Trophoblast cell (in vitro differentiated cells and primary cell): ENCODE data around the gene CHKA.
A peak's percentile ranks its signal among the peaks of the same experiment; 100 is the strongest.

ENCODE experiments used
- DNase-seq, 2 donors: peaks; one replicate each; pipeline ENCODE4 v3.0.0-alpha.2; 2016
- H2AFZ ChIP-seq: 2 replicates; pipeline ENCODE4 v1.6.1; 2013; ENCODE audit warnings: low read length, moderate library complexity, mild to moderate bottlenecking; ENCODE audit not compliant: insufficient read depth, poor library complexity
- H2AK5ac ChIP-seq: 2 replicates; pipeline ENCODE4 v1.6.1; 2013; ENCODE audit warnings: mild to moderate bottlenecking, low read length
- H2BK120ac ChIP-seq: 2 replicates; pipeline ENCODE4 v1.6.1; 2013; ENCODE audit warnings: low read length, mild to moderate bottlenecking, moderate library complexity; ENCODE audit not compliant: insufficient read depth, poor library complexity
- H2BK12ac ChIP-seq: 2 replicates; pipeline ENCODE4 v1.6.1; 2013; ENCODE audit warnings: mild to moderate bottlenecking, low read length, moderate library complexity
- H2BK5ac ChIP-seq: 2 replicates; pipeline ENCODE4 v1.6.1; 2013; ENCODE audit warnings: low read length, low read depth, moderate library complexity, mild to moderate bottlenecking; ENCODE audit not compliant: poor library complexity
- H3K14ac ChIP-seq: 2 replicates; pipeline ENCODE4 v1.6.1; 2013; ENCODE audit warnings: mild to moderate bottlenecking, low read length
- H3K18ac ChIP-seq: 2 replicates; pipeline ENCODE4 v1.6.1; 2013; ENCODE audit warnings: mild to moderate bottlenecking, low read length
- H3K23ac ChIP-seq: 2 replicates; pipeline ENCODE4 v1.6.1; 2013; ENCODE audit warnings: low read length
- H3K27ac ChIP-seq: 2 replicates; pipeline ENCODE4 v1.5.1; 2013; ENCODE audit warnings: low read depth, mild to moderate bottlenecking, inconsistent platforms, low read length, moderate library complexity
- H3K27me3 ChIP-seq: 2 replicates; pipeline ENCODE4 v1.6.1; 2013; ENCODE audit warnings: inconsistent platforms, mild to moderate bottlenecking, low read length, moderate library complexity; ENCODE audit not compliant: insufficient read depth
- H3K36me3 ChIP-seq, 2 experiments: 1 replicate in 1 of 2; 2 replicates in 1 of 2; pipeline ENCODE4 v1.6.1; 2013; ENCODE audit warnings: low read length in 2 of 2, mild to moderate bottlenecking in 2 of 2, moderate library complexity in 1 of 2; ENCODE audit not compliant: insufficient read depth in 2 of 2, control insufficient read depth in 1 of 2
- H3K4ac ChIP-seq: 2 replicates; pipeline ENCODE4 v1.6.1; 2013; ENCODE audit warnings: low read depth, mild to moderate bottlenecking, low read length, moderate library complexity
- H3K4me1 ChIP-seq, 2 experiments: 1 replicate in 1 of 2; 2 replicates in 1 of 2; pipeline ENCODE4 v1.6.1; 2013; ENCODE audit warnings: low read length in 2 of 2, mild to moderate bottlenecking in 2 of 2, moderate library complexity in 1 of 2; ENCODE audit not compliant: insufficient read depth in 2 of 2, control insufficient read depth in 1 of 2
- H3K4me2 ChIP-seq: 2 replicates; pipeline ENCODE4 v1.6.1; 2013; ENCODE audit warnings: inconsistent platforms, mild to moderate bottlenecking, low read length, moderate library complexity
- H3K4me3 ChIP-seq: 2 replicates; pipeline ENCODE4 v1.5.1; 2013; ENCODE audit warnings: mild to moderate bottlenecking, low read depth, low read length, inconsistent platforms
- H3K79me1 ChIP-seq: one replicate; pipeline ENCODE4 v1.6.1; 2013; ENCODE audit warnings: low read length
- H3K79me2 ChIP-seq: 2 replicates; pipeline ENCODE4 v1.6.1; 2013; ENCODE audit warnings: low read length, mild to moderate bottlenecking; ENCODE audit not compliant: control insufficient read depth, insufficient read depth, poor library complexity
- H3K9ac ChIP-seq: 2 replicates; pipeline ENCODE4 v1.6.1; 2013; ENCODE audit warnings: mild to moderate bottlenecking, low read length
- H3K9me3 ChIP-seq: 2 replicates; pipeline ENCODE4 v1.6.1; 2013; ENCODE audit warnings: low read depth, mild to moderate bottlenecking, control low read depth, inconsistent platforms, low read length; ENCODE audit not compliant: insufficient read depth
- H4K12ac ChIP-seq: 2 replicates; pipeline ENCODE4 v1.6.1; 2013; ENCODE audit warnings: low read depth, mild to moderate bottlenecking, low read length, moderate library complexity
- H4K8ac ChIP-seq: 2 replicates; pipeline ENCODE4 v1.6.1; 2013; ENCODE audit warnings: low read depth, mild to moderate bottlenecking, low read length, moderate library complexity
- H4K91ac ChIP-seq: one replicate; pipeline ENCODE4 v1.6.1; 2013; ENCODE audit warnings: low read depth, mild to moderate bottlenecking, low read length, moderate library complexity
- WGBS: extraction: QIAGEN DNeasy Blood & Tissue Kit; methylation state at CpG from one replicate; pipeline ENCODE4 v1.1.7; 2013; ENCODE audit warnings: missing lambda C conversion rate; ENCODE audit not compliant: insufficient read length, insufficient coverage; ENCODE audit errors: extremely low coverage; 5-methylcytosine and 5-hydroxymethylcytosine counted together

CHKA gene

GRCh38 chr11:68118706-68119448 is 2.3 kb downstream of the CHKA start:
- Histone ChIP-seq H3K4me1 (peaks cover 19 to 20% of the 10 kb centered on the region in 2 experiments), H2AK5ac (no peak overlapping the region), H4K91ac (no peak overlapping the region), H3K4me3 (no peak overlapping the region), H3K36me3 (peaks cover 3% of the 10 kb centered on the region in 2 experiments), H3K18ac (no peak overlapping the region), H2BK120ac (no peak overlapping the region), H3K79me2 (peaks cover 16% of the 10 kb centered on the region), H4K12ac (no peak overlapping the region), H3K23ac (no peak overlapping the region), H3K79me1 (peaks cover 23% of the 10 kb centered on the region), H2BK5ac (peak overlapping the region; percentile 46), H2AFZ (no peak overlapping the region), H3K9me3 (peaks cover 3% of the 10 kb centered on the region), H3K27ac (peak overlapping the region; percentile 57), H3K27me3 (no peaks in the 10 kb centered on the region), H3K4ac (no peak overlapping the region), H3K9ac (no peak overlapping the region), H3K14ac (no peak overlapping the region), H3K4me2 (peak overlapping the region; percentile 78), H2BK12ac (no peak overlapping the region), H4K8ac (no peak overlapping the region)
- WGBS: no CpG with 5 or more reads among the region's 4 CpGs
- DNase-seq: no peak

- H3K4ac ChIP-seq: peak overlapping the region; percentile 78
- H3K4me3 ChIP-seq: no peak overlapping the region
- H3K27me3 ChIP-seq: no peaks in the 10 kb centered on the region
- peaks cover 18 to 19% of the 10 kb centered on the region in 2 experiments for H3K4me1 ChIP-seq
- peaks cover 3% of the 10 kb centered on the region in 2 experiments for H3K36me3 ChIP-seq
- H3K23ac ChIP-seq: no peak overlapping the region
- peak overlapping the region; percentile 51 for H3K18ac ChIP-seq
- H3K27ac ChIP-seq: peak overlapping the region; percentile 51
- H2BK12ac ChIP-seq: no peak overlapping the region
- no peak overlapping the region for H4K91ac ChIP-seq
- no peak overlapping the region for H4K8ac ChIP-seq
- H2AK5ac ChIP-seq: no peak overlapping the region
- H3K14ac ChIP-seq: no peak overlapping the region
- no peak overlapping the region for H3K9ac ChIP-seq
- H2BK5ac ChIP-seq: peak overlapping the region; percentile 32
- H3K79me1 ChIP-seq: peaks cover 23% of the 10 kb centered on the region
- DNase-seq: no peak
- H4K12ac ChIP-seq: no peak overlapping the region
- no CpG with 5 or more reads among the region's 11 CpGs for WGBS
- H3K79me2 ChIP-seq: peaks cover 16% of the 10 kb centered on the region
- peak overlapping the region; percentile 38 for H2BK120ac ChIP-seq
- H3K9me3 ChIP-seq: peaks cover 3% of the 10 kb centered on the region
- H2AFZ ChIP-seq: no peak overlapping the region
- H3K4me2 ChIP-seq: peak overlapping the region; percentile 37
These were observed 3.2 kb downstream of the CHKA start for GRCh38 chr11:68117853-68118470.

DNA sequence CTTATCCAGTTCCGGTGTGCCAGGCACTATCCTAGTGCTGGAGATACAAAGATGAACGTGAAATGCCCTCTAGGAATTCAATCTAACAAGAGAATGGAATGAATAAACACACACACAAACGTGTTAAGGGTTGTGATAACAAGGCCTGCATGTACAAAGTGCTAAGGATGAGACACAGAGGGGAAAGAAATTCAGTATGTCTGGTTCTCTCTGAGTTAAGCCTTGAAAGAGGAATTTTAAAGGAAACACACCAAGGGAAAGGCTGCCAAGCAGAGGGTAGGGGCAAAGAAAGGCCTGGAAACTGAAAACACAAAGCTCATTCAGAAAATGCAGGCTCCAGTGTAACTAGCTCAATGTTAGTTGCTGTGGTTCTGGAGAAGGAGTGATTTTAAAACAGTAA is 4.2 kb downstream of the CHKA start:
- no peak overlapping the region for H4K8ac ChIP-seq
- no peak overlapping the region for H2BK12ac ChIP-seq
- H3K23ac ChIP-seq: no peak overlapping the region
- H2BK120ac ChIP-seq: no peak overlapping the region
- no peak overlapping the region for H2AFZ ChIP-seq
- no peak overlapping the region for H4K91ac ChIP-seq
- H3K4me3 ChIP-seq: no peak overlapping the region
- no peak overlapping the region for H3K14ac ChIP-seq
- H3K36me3 ChIP-seq: peaks cover 3% of the 10 kb centered on the region in 2 experiments
- peaks cover 2% of the 10 kb centered on the region for H3K9me3 ChIP-seq
- no peak overlapping the region for H3K9ac ChIP-seq
- H3K79me1 ChIP-seq: peaks cover 16% of the 10 kb centered on the region
- H3K79me2 ChIP-seq: peaks cover 16% of the 10 kb centered on the region
- no peak overlapping the region for H3K27ac ChIP-seq
- no peak overlapping the region for H2BK5ac ChIP-seq
- no peak for DNase-seq
- WGBS: no CpG with 5 or more reads among the region's 3 CpGs
- no peaks in the 10 kb centered on the region for H3K27me3 ChIP-seq
- peaks cover 11 to 12% of the 10 kb centered on the region in 2 experiments for H3K4me1 ChIP-seq
- no peak overlapping the region for H3K18ac ChIP-seq
- H2AK5ac ChIP-seq: no peak overlapping the region
- H3K4me2 ChIP-seq: no peak overlapping the region
- H4K12ac ChIP-seq: no peak overlapping the region
- H3K4ac ChIP-seq: peak overlapping the region; percentile 86

- Histone ChIP-seq H3K4ac (peak overlapping the region; percentile 97), H2AFZ (no peak overlapping the region), H3K18ac (no peak overlapping the region), H3K4me2 (no peak overlapping the region), H3K79me2 (peaks cover 16% of the 10 kb centered on the region), H3K9me3 (no peaks in the 10 kb centered on the region), H3K4me1 (peaks cover 7 to 10% of the 10 kb centered on the region in 2 experiments), H3K14ac (no peak overlapping the region), H4K8ac (no peak overlapping the region), H3K79me1 (peaks cover 10% of the 10 kb centered on the region), H4K91ac (no peak overlapping the region), H3K27ac (no peak overlapping the region), H4K12ac (no peak overlapping the region), H2BK120ac (no peak overlapping the region), H3K36me3 (peaks cover 3% of the 10 kb centered on the region in 2 experiments), H2AK5ac (no peak overlapping the region), H3K9ac (no peak overlapping the region), H3K27me3 (no peaks in the 10 kb centered on the region), H2BK12ac (no peak overlapping the region), H3K4me3 (no peak overlapping the region), H3K23ac (no peak overlapping the region), H2BK5ac (no peak overlapping the region)
- no CpG with 5 or more reads among the region's 7 CpGs for WGBS
- no peak for DNase-seq
These were observed 5.1 kb downstream of the CHKA start for GRCh38 chr11:68116126-68116525.
